Measurements from ENCODE around the gene NDUFAB1.
"Not testable (repeated sequence)": the region's sequence is repeated elsewhere in the genome, so short reads cannot be mapped to it uniquely, and the experiment has no call there.

Gene NDUFAB1

DNA sequence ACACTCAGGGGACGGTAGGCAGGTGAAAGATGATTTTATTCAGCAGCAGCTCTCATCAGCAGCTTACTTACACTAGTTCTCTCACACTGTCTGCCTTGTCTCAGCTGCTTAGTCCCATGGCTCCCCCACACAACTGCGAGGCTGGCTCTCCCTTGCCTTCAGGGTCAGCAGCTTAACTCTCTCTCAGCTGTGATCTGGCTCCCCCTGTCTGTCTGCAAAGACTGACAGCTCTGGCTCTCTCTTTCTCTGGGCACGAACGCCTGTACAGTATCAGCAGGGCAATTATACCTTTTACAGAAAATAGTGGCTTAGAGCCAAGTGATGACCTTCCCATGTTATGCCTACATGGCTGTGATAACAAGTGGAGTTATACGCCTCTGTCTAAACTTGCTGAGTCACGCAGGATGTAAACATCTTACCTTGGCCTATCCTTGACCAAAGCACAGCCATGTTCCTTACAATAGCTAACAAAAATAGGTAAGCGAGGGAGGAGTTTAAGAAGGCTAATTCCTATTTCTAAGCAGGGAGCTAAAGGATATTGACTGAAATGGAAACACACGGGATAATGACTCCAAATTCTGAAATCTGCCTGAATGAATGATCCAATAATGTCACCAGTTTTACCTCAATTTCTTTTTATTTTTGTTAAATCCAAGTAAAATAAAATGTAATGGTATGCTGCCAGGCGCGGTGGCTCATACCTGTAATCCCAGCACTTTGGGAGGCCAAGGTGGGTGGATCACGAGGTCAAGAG lies 1.1 kb upstream of the NDUFAB1 start:
- Mint-ChIP-seq H3K27ac (peak overlapping the region; percentile 55), H3K4me1 (peaks cover 20% of the 10 kb centered on the region), H3K27me3 (no peaks in the 10 kb centered on the region), H3K9me3 (no peaks in the 10 kb centered on the region), H3K36me3 (peaks cover 4% of the 10 kb centered on the region), H3K4me3 (peak overlapping the region; percentile 52)

DNA sequence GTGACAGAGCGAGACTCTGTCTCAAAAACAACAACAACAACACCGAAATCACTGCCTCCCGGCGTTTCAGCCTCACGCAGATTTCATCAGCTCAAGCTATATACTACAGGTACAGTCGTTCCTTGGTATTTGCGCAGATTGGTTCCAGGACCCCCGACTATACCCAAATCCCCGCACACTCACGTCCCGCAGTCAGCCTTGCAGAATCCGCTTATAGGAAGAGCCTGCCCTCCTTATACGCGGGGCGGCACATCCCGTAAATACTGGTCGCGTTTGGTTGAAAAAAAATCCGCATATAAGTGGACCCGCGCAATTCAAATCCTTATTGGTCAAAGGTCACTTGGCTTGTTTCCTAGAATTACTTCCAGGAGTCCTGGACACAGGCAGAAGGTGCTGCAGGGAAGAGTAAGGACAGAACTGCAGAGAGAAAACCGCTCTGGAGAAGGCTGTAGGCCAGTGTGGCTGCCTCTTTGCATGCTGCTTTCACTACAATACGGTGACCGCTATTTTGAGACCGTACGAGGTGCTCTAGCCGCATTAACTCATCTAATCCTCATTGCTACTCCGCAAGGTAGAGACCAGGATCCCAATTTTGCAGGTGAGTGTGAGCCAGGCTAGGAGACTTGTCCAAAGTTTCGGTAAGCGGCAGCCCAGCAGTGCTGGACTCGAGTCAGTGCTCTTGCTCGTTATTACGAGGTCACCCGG lies 718 bp downstream of the NDUFAB1 start:
- H3K27ac Mint-ChIP-seq = peak overlapping the region; percentile 55
- H3K27me3 Mint-ChIP-seq = no peaks in the 10 kb centered on the region
- peaks cover 32% of the 10 kb centered on the region for H3K4me1 Mint-ChIP-seq
- H3K9me3 Mint-ChIP-seq = no peaks in the 10 kb centered on the region
- H3K4me3 Mint-ChIP-seq = peak overlapping the region; percentile 87
- peaks cover 6% of the 10 kb centered on the region for H3K36me3 Mint-ChIP-seq

GRCh38 chr16:23594186-23594585 lies 1.9 kb downstream of the NDUFAB1 start:
- H3K27me3 Mint-ChIP-seq = no peaks in the 10 kb centered on the region

DNA sequence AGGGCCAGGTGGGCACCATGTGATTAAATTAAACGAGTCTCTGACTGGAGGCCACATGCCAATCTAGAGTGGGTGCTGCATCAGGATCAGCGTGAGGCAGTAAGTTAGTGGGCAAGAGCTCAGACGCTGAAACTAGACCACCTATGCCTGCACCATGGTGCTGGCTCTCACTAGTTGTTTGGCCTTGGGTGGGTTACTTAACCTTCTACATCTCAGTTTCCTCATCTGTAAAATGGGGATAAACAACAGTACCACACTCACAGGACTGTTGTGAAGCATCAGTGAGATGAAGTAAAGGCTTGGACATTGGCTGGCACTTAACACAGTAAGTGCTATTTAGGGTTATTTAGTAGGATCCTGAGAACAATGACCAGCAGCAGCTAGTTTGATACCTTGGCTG lies 5.9 kb downstream of the NDUFAB1 start:
- H3K9me3 Mint-ChIP-seq = no peaks in the 10 kb centered on the region
- H3K4me1 Mint-ChIP-seq = peaks cover 28% of the 10 kb centered on the region
- H3K27ac Mint-ChIP-seq = no peak overlapping the region
- H3K27me3 Mint-ChIP-seq = no peaks in the 10 kb centered on the region
- peaks cover 9% of the 10 kb centered on the region for H3K36me3 Mint-ChIP-seq
- no peak overlapping the region for H3K4me3 Mint-ChIP-seq

More at GRCh38 chr16:23594186-23594585, 1.9 kb downstream of the NDUFAB1 start:
- Mint-ChIP-seq H3K27ac (no peak overlapping the region), H3K4me3 (no peak overlapping the region), H3K4me1 (peaks cover 36% of the 10 kb centered on the region), H3K36me3 (peaks cover 8% of the 10 kb centered on the region), H3K9me3 (no peaks in the 10 kb centered on the region)

- H3K4me3 Mint-ChIP-seq = no peak overlapping the region
- H3K27me3 Mint-ChIP-seq = no peaks in the 10 kb centered on the region
- no peak overlapping the region for H3K27ac Mint-ChIP-seq
- H3K9me3 Mint-ChIP-seq = no peaks in the 10 kb centered on the region
- peaks cover 11% of the 10 kb centered on the region for H3K36me3 Mint-ChIP-seq
- H3K4me1 Mint-ChIP-seq = peaks cover 20% of the 10 kb centered on the region
These were observed 8.4 kb downstream of the NDUFAB1 start for GRCh38 chr16:23587726-23588125.

GRCh38 chr16:23584186-23585076 lies 11.7 kb downstream of the NDUFAB1 start:
- no peak overlapping the region for H3K4me3 Mint-ChIP-seq
- H3K27ac Mint-ChIP-seq = no peak overlapping the region
- peaks cover 10% of the 10 kb centered on the region for H3K36me3 Mint-ChIP-seq
- no peaks in the 10 kb centered on the region for H3K9me3 Mint-ChIP-seq
- H3K27me3 Mint-ChIP-seq = no peaks in the 10 kb centered on the region
- H3K4me1 Mint-ChIP-seq = peaks cover 3% of the 10 kb centered on the region

- H3K27ac Mint-ChIP-seq, H3K4me1 Mint-ChIP-seq: not testable (repeated sequence)
These were observed 12.8 kb downstream of the NDUFAB1 start for GRCh38 chr16:23583271-23583670.

GRCh38 chr16:23581764-23582163 lies 14.4 kb downstream of the NDUFAB1 start:
- Mint-ChIP-seq H3K36me3 (peaks cover 7% of the 10 kb centered on the region), H3K4me1 (no peaks in the 10 kb centered on the region), H3K27ac (no peak overlapping the region)

More at GRCh38 chr16:23583271-23583670, 12.8 kb downstream of the NDUFAB1 start:
- not testable (repeated sequence) for H3K4me3 Mint-ChIP-seq, H3K27me3 Mint-ChIP-seq, H3K9me3 Mint-ChIP-seq, H3K36me3 Mint-ChIP-seq

DNA sequence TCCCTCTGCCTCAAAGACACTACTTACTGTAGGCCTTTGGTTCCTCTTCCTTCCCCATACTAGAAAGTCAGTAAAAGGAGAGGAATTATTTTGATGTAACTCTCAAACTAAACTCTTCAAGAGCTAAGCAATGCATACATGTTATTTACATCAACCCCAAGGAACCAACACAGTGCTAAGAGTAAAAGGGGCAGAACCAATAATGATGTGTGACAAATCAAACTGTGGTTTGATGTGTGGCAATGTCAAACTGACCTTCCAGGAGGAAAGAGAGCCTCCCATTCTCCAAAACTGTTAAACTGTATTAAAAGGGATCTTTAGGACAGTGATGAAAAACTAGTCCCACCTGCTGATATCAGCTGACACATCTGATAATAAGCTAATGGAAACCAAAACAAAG lies 15.7 kb downstream of the NDUFAB1 start:
- no peaks in the 10 kb centered on the region for H3K27me3 Mint-ChIP-seq
- H3K27ac Mint-ChIP-seq = no peak overlapping the region
- H3K4me1 Mint-ChIP-seq = no peaks in the 10 kb centered on the region
- H3K36me3 Mint-ChIP-seq = peaks cover 7% of the 10 kb centered on the region
- H3K4me3 Mint-ChIP-seq = no peak overlapping the region
- no peaks in the 10 kb centered on the region for H3K9me3 Mint-ChIP-seq

More at GRCh38 chr16:23581764-23582163, 14.4 kb downstream of the NDUFAB1 start:
- Mint-ChIP-seq H3K27me3 (no peaks in the 10 kb centered on the region), H3K4me3 (no peak overlapping the region), H3K9me3 (no peaks in the 10 kb centered on the region)

GRCh38 chr16:23579371-23579770 lies 16.7 kb downstream of the NDUFAB1 start:
- Mint-ChIP-seq H3K4me1 (no peaks in the 10 kb centered on the region), H3K27me3 (no peaks in the 10 kb centered on the region), H3K4me3 (no peak overlapping the region), H3K9me3 (no peaks in the 10 kb centered on the region), H3K27ac (no peak overlapping the region), H3K36me3 (peaks cover 7% of the 10 kb centered on the region)

DNA sequence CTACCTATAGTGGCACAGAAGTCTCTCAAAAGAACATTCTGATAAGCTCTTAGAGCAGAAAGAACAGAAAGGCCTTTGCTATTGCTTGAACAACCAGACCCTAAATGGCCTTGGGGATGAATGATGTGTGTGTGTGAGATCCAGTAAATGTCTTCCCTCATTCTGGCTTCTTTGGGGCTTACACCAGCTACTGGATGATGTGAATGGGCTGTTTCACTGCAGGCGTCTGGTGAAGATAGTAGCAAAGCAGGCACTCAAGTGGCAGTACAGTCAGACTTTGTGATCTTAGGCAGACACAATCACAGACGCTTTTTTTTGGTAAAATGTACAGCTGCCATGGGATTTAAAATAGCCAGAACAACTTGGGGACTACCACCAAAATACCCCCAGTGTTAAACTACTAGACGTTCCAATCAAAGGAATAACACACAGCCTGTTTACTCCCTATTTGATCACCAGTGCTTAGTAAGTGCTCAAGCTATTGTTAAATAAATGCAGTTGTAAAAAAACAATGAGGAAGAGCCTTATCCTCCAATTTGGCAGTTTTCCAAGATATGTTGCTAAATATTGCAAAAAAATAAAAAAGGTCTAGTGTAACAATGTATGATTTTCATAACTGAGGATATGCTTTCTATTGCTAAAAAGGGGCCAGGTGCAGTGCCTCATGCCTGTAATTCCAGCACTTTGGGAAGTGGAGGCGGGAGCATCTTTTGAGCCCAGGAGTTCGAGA lies 17.9 kb downstream of the NDUFAB1 start:
- H3K4me1 Mint-ChIP-seq = no peaks in the 10 kb centered on the region
- no peaks in the 10 kb centered on the region for H3K9me3 Mint-ChIP-seq
- H3K4me3 Mint-ChIP-seq = no peak overlapping the region
- H3K27me3 Mint-ChIP-seq = no peaks in the 10 kb centered on the region
- H3K27ac Mint-ChIP-seq = no peak overlapping the region
- peaks cover 5% of the 10 kb centered on the region for H3K36me3 Mint-ChIP-seq

DNA sequence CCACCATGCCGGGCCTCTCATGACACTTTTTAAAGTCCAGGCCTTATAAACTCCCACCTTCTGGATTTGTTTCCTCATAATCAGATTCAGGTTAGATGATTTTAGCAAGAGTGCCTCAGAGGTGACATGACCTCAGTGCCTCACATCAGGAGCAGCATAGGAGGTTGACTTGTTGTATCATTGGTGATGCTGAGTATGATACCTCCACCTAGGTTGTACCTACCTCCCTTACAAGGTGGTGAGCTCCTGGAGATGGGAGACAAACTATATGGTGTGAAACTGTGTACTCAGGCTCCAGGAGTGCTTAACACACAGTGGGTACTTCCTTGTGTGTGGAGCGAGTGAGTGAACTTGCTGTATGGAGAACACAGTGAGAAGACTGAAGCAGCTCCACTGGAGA lies 18.6 kb downstream of the NDUFAB1 start:
- peaks cover 5% of the 10 kb centered on the region for H3K36me3 Mint-ChIP-seq
- H3K4me3 Mint-ChIP-seq = no peak overlapping the region
- no peaks in the 10 kb centered on the region for H3K9me3 Mint-ChIP-seq
- H3K27ac Mint-ChIP-seq = no peak overlapping the region
- H3K27me3 Mint-ChIP-seq = no peaks in the 10 kb centered on the region
- H3K4me1 Mint-ChIP-seq = no peaks in the 10 kb centered on the region

GRCh38 chr16:23575834-23576233 lies 20.3 kb downstream of the NDUFAB1 start:
- no peak overlapping the region for H3K4me3 Mint-ChIP-seq
- no peaks in the 10 kb centered on the region for H3K9me3 Mint-ChIP-seq
- H3K27me3 Mint-ChIP-seq = no peaks in the 10 kb centered on the region
- H3K4me1 Mint-ChIP-seq = no peaks in the 10 kb centered on the region
- H3K27ac Mint-ChIP-seq = no peak overlapping the region
- H3K36me3 Mint-ChIP-seq = peaks cover 7% of the 10 kb centered on the region

DNA sequence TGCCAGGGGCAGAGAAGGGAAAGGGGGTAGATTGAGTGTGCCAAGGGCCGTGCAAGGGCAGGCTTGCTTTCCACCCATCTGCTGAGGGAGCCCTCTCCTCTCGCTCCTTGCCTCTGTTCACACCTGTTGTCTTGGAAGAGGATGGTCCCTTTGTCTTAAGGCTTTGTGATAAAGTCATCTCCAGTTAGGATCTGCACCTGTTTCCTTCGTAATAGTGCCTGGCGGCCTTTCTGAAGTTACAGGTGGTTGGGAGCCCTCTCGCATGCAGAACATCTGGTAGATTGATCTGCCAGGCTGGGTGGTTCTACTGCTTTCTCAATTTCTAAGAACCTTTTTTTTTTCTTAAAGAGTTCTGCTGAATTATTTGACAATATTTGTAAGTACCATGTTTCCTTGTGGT lies 22.3 kb downstream of the NDUFAB1 start:
- no peaks in the 10 kb centered on the region for H3K4me1 Mint-ChIP-seq
- H3K9me3 Mint-ChIP-seq = no peaks in the 10 kb centered on the region
- H3K27ac Mint-ChIP-seq = no peak overlapping the region
- no peaks in the 10 kb centered on the region for H3K27me3 Mint-ChIP-seq
- no peak overlapping the region for H3K4me3 Mint-ChIP-seq
- H3K36me3 Mint-ChIP-seq = peaks cover 7% of the 10 kb centered on the region

GRCh38 chr16:23572394-23572793 lies 23.7 kb downstream of the NDUFAB1 start:
- no peaks in the 10 kb centered on the region for H3K27me3 Mint-ChIP-seq

More at GRCh38 chr16:23572394-23572793, 23.7 kb downstream of the NDUFAB1 start:
- Mint-ChIP-seq H3K27ac (no peak overlapping the region), H3K4me3 (no peak overlapping the region), H3K4me1 (no peaks in the 10 kb centered on the region), H3K36me3 (peaks cover 7% of the 10 kb centered on the region), H3K9me3 (no peaks in the 10 kb centered on the region)

Measured in activated naive CD4-positive, alpha-beta T cell treated with anti-CD3 and anti-CD28 coated beads, Interleukin-2, amount 50 U/mL, for 24 hours (primary cell).